GM12892 (cell line): Measurements from ENCODE around the gene CRTC3.

Experiments used
- POLR2A ChIP-seq: IDR thresholded peaks from 2 replicates; pipeline ENCODE4 v1.6.1; 2011; ENCODE audit warnings: low read depth, low read length, control low read depth
- POLR2AphosphoS5 ChIP-seq: IDR thresholded peaks from 2 replicates; pipeline ENCODE4 v1.6.1; 2011; ENCODE audit warnings: low read depth, low read length, control low read depth
- TAF1 ChIP-seq: IDR thresholded peaks from 2 replicates; pipeline ENCODE4 v1.6.1; 2011; ENCODE audit warnings: low read depth, mild to moderate bottlenecking, control low read depth, low read length, borderline replicate concordance

DNA sequence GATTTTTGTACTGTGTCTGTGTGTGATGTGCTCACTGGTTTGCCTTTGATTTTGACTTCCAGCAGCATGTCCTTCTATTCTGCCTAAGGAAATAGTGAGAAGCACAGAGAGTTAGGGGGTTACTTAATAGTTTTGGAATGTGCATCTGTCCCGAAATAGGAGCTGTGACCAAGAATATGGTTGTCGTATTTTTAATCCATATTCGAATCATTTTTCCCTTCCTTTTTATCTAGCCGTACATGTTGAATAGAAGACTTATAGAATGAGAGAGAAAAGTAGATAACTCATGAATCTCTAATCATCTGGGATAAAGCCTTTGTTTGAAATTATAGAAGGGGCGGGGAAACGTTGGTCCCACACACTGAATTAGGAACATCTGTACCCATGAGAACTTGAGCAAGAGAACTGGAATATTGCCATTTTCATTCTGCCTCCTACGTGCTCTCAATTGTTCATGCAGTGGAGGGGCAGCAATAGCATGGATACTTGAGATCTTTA lies 23.6 kb downstream of the CRTC3 start:
- TF ChIP-seq POLR2AphosphoS5: no peak
- TF ChIP-seq POLR2A: no peak
- TF ChIP-seq TAF1: no peak
